GM18499 (cell line): Measurements from ENCODE around the gene ISY1.
"Not testable (repeated sequence)": the region's sequence is repeated elsewhere in the genome, so short reads cannot be mapped to it uniquely, and the experiment has no call there.

Source experiments
- ATAC-seq: cut with Tn5 transposase; IDR thresholded peaks from one replicate; pipeline ENCODE4 v1.9.1; 2021; ENCODE audit warnings: moderate number of reproducible peaks; ENCODE audit not compliant: insufficient read depth, unreplicated experiment

Gene ISY1

GRCh38 chr3:129121016-129121791 lies 39.7 kb downstream of the ISY1 start:
- no peak for ATAC-seq

GRCh38 chr3:129120254-129121004 lies 40.4 kb downstream of the ISY1 start:
- peak; percentile 74 for ATAC-seq

GRCh38 chr3:129119365-129120100 lies 41.3 kb downstream of the ISY1 start:
- no peak for ATAC-seq

- no peak for ATAC-seq
Observed at GRCh38 chr3:129118745-129119144, 42.1 kb downstream of the ISY1 start.

- no peak for ATAC-seq
Observed at GRCh38 chr3:129117134-129117533, 43.7 kb downstream of the ISY1 start.

GRCh38 chr3:129116482-129116946 lies 44.3 kb downstream of the ISY1 start:
- no peak for ATAC-seq

- ATAC-seq, result no peak
Observed at GRCh38 chr3:129114455-129114854, 46.4 kb downstream of the ISY1 start.

GRCh38 chr3:129112308-129113052 lies 48.4 kb downstream of the ISY1 start:
- no peak for ATAC-seq

GRCh38 chr3:129111076-129111780 lies 49.6 kb downstream of the ISY1 start:
- ATAC-seq, result not testable (repeated sequence)

GRCh38 chr3:129107793-129108192 lies 53.1 kb downstream of the ISY1 start:
- ATAC-seq, result no peak

- no peak for ATAC-seq
Observed at GRCh38 chr3:129106866-129107565, 53.8 kb downstream of the ISY1 start.

GRCh38 chr3:129106320-129106719 lies 54.5 kb downstream of the ISY1 start:
- no peak for ATAC-seq

GRCh38 chr3:129105862-129106261 lies 55.0 kb downstream of the ISY1 start:
- ATAC-seq, result no peak

- no peak for ATAC-seq
Observed at GRCh38 chr3:129104498-129105079, 56.3 kb downstream of the ISY1 start.

GRCh38 chr3:129104051-129104450 lies 56.8 kb downstream of the ISY1 start:
- ATAC-seq, result no peak

- no peak for ATAC-seq
Observed at GRCh38 chr3:129103296-129103695, 57.6 kb downstream of the ISY1 start.

- ATAC-seq, result no peak
Observed at GRCh38 chr3:129101370-129102138, 59.3 kb downstream of the ISY1 start.

- ATAC-seq, result no peak
Observed at GRCh38 chr3:129100274-129100673, 60.6 kb downstream of the ISY1 start.
